Peyer's patch (tissue), 4 donors: ENCODE results near the gene CD48. TPM values are rescaled to one million over a fixed set of nuclear protein-coding genes. Genes with fewer than 3 reads are reported as not detected.

Experiments used
- DNase-seq, 3 donors: peaks; one replicate each; pipeline ENCODE4 v3.0.0-alpha.2; 2017 to 2019
- H3K27ac ChIP-seq, 4 donors: fragments of 200-600 bp; sonication (generic); one replicate each; pipeline ENCODE4 v1.5.1; 2016 to 2019
- H3K27me3 ChIP-seq, 2 donors: fragments of 200-600 bp; sonication (generic); one replicate each; pipeline ENCODE4 v1.5.1; 2019
- H3K36me3 ChIP-seq, 3 donors: fragments of 200-600 bp; sonication (generic); one replicate each; pipeline ENCODE4 v1.5.1; 2016 to 2019
- H3K4me1 ChIP-seq, 4 donors: fragments of 200-600 bp; sonication (generic); one replicate each; pipeline ENCODE4 v1.5.1; 2016 to 2019
- H3K4me3 ChIP-seq, 4 donors: fragments of 200-600 bp; sonication (generic); 1 replicate in 3 of 4; 2 replicates in 1 of 4; pipeline ENCODE4 v1.5.1; 2016 to 2019; ENCODE audit warnings: mild to moderate bottlenecking in 1 of 4
- H3K9me3 ChIP-seq, 4 donors: fragments of 200-600 bp; sonication (generic); one replicate each; pipeline ENCODE4 v1.5.1; 2016 to 2019; ENCODE audit warnings: mild to moderate bottlenecking in 1 of 4
- CTCF ChIP-seq, 6 experiments: fragments of 450-650 bp in 4 of 6; fragments of 200-600 bp in 2 of 6; sonication (generic) in 1 of 6; IDR thresholded peaks; one replicate each; pipeline ENCODE4 v1.5.1; 2017 to 2019; ENCODE audit warnings: antibody characterized with exemption in 6 of 6, mild to moderate bottlenecking in 3 of 6, moderate library complexity in 1 of 6
- POLR2A ChIP-seq, 2 donors: fragments of 450-650 bp; IDR thresholded peaks; one replicate each; pipeline ENCODE4 v1.5.1; 2017; ENCODE audit warnings: antibody characterized with exemption in 2 of 2, mild to moderate bottlenecking in 2 of 2, moderate library complexity in 2 of 2
- total RNA-seq, 4 donors: library from RNA; depleted of rRNA; stranded (reverse); fragments of >200 nt; gene quantifications; one replicate each; pipeline ENCODE4 v1.1.0, GENCODE V29; 2016

The CD48 gene
- total RNA-seq, 4 donors from 2014 or later = 1.4 to 84.2 (median 9.9) TPM

GRCh38 chr1:160651433-160652064 is 60.1 kb downstream of the CD48 start:
- Histone ChIP-seq H3K4me1 (peaks cover 0 to 4% (median 0%) of the 10 kb centered on the region in 4 donors), H3K27me3 (no peaks in the 10 kb centered on the region), H3K9me3 (no peaks in the 10 kb centered on the region), H3K27ac (peak overlapping the region in 2 of 4 donors; percentile 25 to 35), H3K4me3 (no peak overlapping the region), H3K36me3 (no peaks in the 10 kb centered on the region)
- DNase-seq = no peak
- TF ChIP-seq CTCF (IDR thresholded peaks at IDR 0.05) (no peak), POLR2A (IDR thresholded peaks at IDR 0.05) (no peak)

- Histone ChIP-seq H3K9me3 (no peaks in the 10 kb centered on the region), H3K36me3 (no peaks in the 10 kb centered on the region), H3K4me3 (peak overlapping the region; percentile 31 to 41 (median 38)), H3K4me1 (peaks cover 0 to 4% (median 0%) of the 10 kb centered on the region in 4 donors), H3K27ac (peak overlapping the region in 3 of 4 donors; percentile 67 to 79 (median 67)), H3K27me3 (no peaks in the 10 kb centered on the region)
- no peak for DNase-seq
- TF ChIP-seq POLR2A (IDR thresholded peaks at IDR 0.05) (no peak), CTCF (IDR thresholded peaks at IDR 0.05) (no peak)
These were observed 64.3 kb downstream of the CD48 start for GRCh38 chr1:160647329-160647720.

GRCh38 chr1:160646711-160647328 is 64.8 kb downstream of the CD48 start, which contains the start of gene SLAMF1:
Gene SLAMF1, minus strand, starts transcription at chr1:160647044. Its CDS starts 99 bp downstream, at chr1:160646945.
- peak within 1 kb of the TSS; percentile 56 to 79 (median 67) for H3K27ac ChIP-seq
- H3K27me3 ChIP-seq = no peaks in the 10 kb centered on the region
- peak in 2 of 3 donors; percentile 61 to 65 for DNase-seq
- no peaks in the 10 kb centered on the region for H3K36me3 ChIP-seq
- peaks cover 0 to 3% (median 0%) of the 10 kb centered on the region in 4 donors for H3K4me1 ChIP-seq
- TF ChIP-seq POLR2A (IDR thresholded peaks at IDR 0.05) = no peak
- no peaks in the 10 kb centered on the region for H3K9me3 ChIP-seq
- peak within 1 kb of the TSS; percentile 31 to 41 (median 38) for H3K4me3 ChIP-seq

- peak overlapping the region; percentile 56 to 79 (median 67) for H3K27ac ChIP-seq
- H3K36me3 ChIP-seq = no peaks in the 10 kb centered on the region
- no peak for TF ChIP-seq POLR2A (IDR thresholded peaks at IDR 0.05)
- TF ChIP-seq CTCF (IDR thresholded peaks at IDR 0.05) = no peak
- no peaks in the 10 kb centered on the region for H3K27me3 ChIP-seq
- DNase-seq = no peak
- H3K4me3 ChIP-seq = peak overlapping the region; percentile 31 to 41 (median 38)
- no peaks in the 10 kb centered on the region for H3K9me3 ChIP-seq
- no peaks in the 10 kb centered on the region for H3K4me1 ChIP-seq
These were observed 65.4 kb downstream of the CD48 start for GRCh38 chr1:160646180-160646579.

- TF ChIP-seq CTCF (IDR thresholded peaks at IDR 0.05) = no peak
- no peak for TF ChIP-seq POLR2A (IDR thresholded peaks at IDR 0.05)
- DNase-seq = no peak
- Histone ChIP-seq H3K4me3 (peak overlapping the region; percentile 31 to 41 (median 38)), H3K4me1 (no peaks in the 10 kb centered on the region), H3K9me3 (no peaks in the 10 kb centered on the region), H3K36me3 (no peaks in the 10 kb centered on the region), H3K27ac (peak overlapping the region; percentile 56 to 79 (median 67)), H3K27me3 (no peaks in the 10 kb centered on the region)
These were observed 66.1 kb downstream of the CD48 start for GRCh38 chr1:160645386-160646130.
